ENCODE results near the gene GLYR1. TPM values are rescaled to one million over a fixed set of nuclear protein-coding genes. Genes with fewer than 3 reads are reported as not detected.

The GLYR1 gene
- total and polyA plus RNA-seq, 10 of the 15 experiments (the other 5 are each of a cell fraction or from before 2014, with no cell fraction given): 7.3 to 90.2 (median 57.2) TPM

DNA sequence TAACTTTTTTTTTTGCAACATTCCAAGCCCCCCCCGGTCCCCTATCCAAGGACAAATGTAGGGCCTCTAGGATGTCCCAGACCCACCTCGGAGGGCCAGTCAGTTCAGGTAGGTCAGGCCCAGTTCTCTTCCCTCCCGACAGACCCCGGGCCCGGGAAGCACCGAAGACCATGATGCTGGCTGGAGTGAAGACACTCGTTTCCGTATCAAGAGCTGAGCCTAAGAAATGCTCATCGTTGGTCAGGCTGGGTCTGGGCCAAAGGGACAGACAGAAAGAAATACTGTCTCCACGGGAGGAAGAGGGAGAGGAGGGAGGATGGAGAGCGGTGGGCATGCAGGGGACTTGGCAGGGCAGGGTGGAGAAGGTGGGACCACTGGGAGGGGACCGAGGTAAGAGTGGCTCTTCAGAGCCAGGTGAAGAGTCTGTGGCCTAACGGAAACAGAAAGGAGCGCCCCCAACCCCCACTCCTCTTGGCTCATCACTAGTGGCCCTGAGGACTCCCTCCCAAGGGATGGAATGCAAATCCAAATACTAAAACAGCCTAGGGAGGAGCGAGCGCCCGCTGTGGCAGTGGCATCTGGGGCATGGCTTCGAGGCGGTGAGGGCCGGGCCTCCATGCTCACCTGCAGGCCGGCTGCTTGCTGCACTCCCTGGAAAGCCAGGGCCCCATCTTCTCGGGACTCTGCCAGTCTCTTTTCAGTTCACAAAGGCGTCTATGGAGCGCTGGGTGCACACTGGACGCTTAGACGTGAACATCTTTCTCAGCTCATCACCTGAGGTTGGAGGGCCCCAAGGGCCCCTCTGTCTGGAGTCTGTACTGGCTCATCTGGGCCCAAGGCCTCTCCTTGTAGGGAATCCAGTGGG lies 43.0 kb downstream of the GLYR1 start:
- H4K20me1 ChIP-seq (ENCODE audit: control insufficient read depth, insufficient read depth): no peaks in the 10 kb centered on the region
- H3K27me3 ChIP-seq (replicated peaks in 1 of 2; ENCODE audit: control insufficient read depth in 2 of 2, insufficient read depth in 2 of 2, low read length in 1 of 2): no peaks in the 10 kb centered on the region
- POLR2A ChIA-PET: interaction anchor here (1.2 kb wide), 1 partner anchor 22 kb away, joined by 3 read pairs; no protein-coding TSS in a partner anchor
- TF ChIP-seq MYB (IDR thresholded peaks at IDR 0.05; ENCODE audit: borderline replicate concordance, low read depth, low read length) (no peak), SIX5 (IDR thresholded peaks at IDR 0.05; ENCODE audit: low read depth, low read length, severe bottlenecking) (no peak), POLR2A (IDR thresholded peaks at IDR 0.05; ENCODE audit: low read depth, low read length) (0 out of 2 replicates have a peak, but pooled peaks have one; percentile 18)
- FAIRE-seq (no peak), DNase-seq (ENCODE audit: low read depth, low spot score) (no peak), ATAC-seq (no peak)
- WGBS (ENCODE audit: insufficient coverage, insufficient replicate concordance, low lambda C conversion rate, missing lambda C conversion rate): 84% methylated on average over 26 of the region's 26 CpGs
- H3K36me3 ChIP-seq (ENCODE audit: control insufficient read depth in 2 of 2, insufficient read depth in 2 of 2, low read length in 1 of 2): peaks cover 3 to 8% of the 10 kb centered on the region in 2 experiments
- in situ Hi-C loops (cut with MboI) (no loop called here), intact Hi-C loops (cut with micrococcal nuclease; ENCODE audit: unreplicated experiment) (loop anchor here (2.0 to 10.0 kb wide), 4 partner anchors 35 to 189 kb away; partner anchors contain the start of genes ANKS3, DNAAF8, SEC14L5 and UBALD1)
- no peak overlapping the region for H3K4me3 ChIP-seq
- CTCF ChIA-PET: interaction anchor here (0.7 kb wide), 1 partner anchor 57 kb away, joined by 3 read pairs; no protein-coding TSS in a partner anchor
- H3K4me1 ChIP-seq (ENCODE audit: control insufficient read depth, insufficient read depth, low read length): peaks cover 20% of the 10 kb centered on the region
- H3K79me2 ChIP-seq (ENCODE audit: control insufficient read depth, insufficient read depth, low read length): no peaks in the 10 kb centered on the region
- no peak overlapping the region for H3K27ac ChIP-seq (ENCODE audit: control insufficient read depth, insufficient read depth)
- no peak overlapping the region for H2AFZ ChIP-seq (ENCODE audit: control insufficient read depth, low read depth, low read length)
- RAD21 ChIA-PET (ENCODE audit: unreplicated experiment): interaction anchor here (2.8 kb wide), 1 partner anchor 70 kb away, joined by 18 read pairs; the partner anchor contains the start of genes ANKS3 and DNAAF8
- no peak overlapping the region for H3K4me2 ChIP-seq (ENCODE audit: control insufficient read depth, insufficient read depth)
- no peaks in the 10 kb centered on the region for H3K9me3 ChIP-seq (replicated peaks; ENCODE audit: control insufficient read depth, insufficient read depth, low read length)
- SMC1A ChIA-PET (ENCODE audit: uncharacterized antibody, unreplicated experiment): interaction anchor here (1.2 to 2.4 kb wide), 2 partner anchors 8 to 69 kb away, joined by 4 to 11 read pairs; partner anchors contain the start of gene DNAAF8
- no peak overlapping the region for H3K9ac ChIP-seq (ENCODE audit: control insufficient read depth, insufficient read depth, low read length)
- BruUV-seq (replicated peaks): TSS peak; percentile 86

DNA sequence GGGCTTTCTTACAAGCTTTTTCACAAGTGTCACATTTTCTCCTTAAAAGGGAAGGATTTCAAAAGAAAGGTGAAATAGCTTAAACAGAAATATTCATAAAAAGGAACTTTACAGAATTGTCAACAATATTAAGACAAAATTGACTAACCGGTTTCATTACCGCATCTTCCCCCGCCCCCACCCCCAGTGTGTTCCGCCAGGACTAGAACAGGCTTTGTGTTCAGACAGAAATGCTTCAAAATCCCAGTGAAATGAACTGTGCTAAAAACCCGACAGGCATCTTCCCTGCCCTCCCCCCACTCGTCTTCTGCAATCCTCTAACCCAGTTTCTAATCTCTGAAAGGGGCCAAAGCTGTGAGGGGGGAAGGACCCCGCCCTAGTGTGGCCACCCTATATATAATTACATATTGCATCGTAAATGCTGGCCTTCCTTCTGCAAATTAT lies 43.7 kb downstream of the GLYR1 start:
- Histone ChIP-seq H3K79me2 (ENCODE audit: control insufficient read depth, insufficient read depth, low read length) (no peaks in the 10 kb centered on the region), H3K27ac (ENCODE audit: control insufficient read depth, insufficient read depth) (no peak overlapping the region), H3K4me2 (ENCODE audit: control insufficient read depth, insufficient read depth) (peak overlapping the region; percentile 78), H3K4me1 (ENCODE audit: control insufficient read depth, insufficient read depth, low read length) (peaks cover 20% of the 10 kb centered on the region), H3K9me3 (replicated peaks; ENCODE audit: control insufficient read depth, insufficient read depth, low read length) (no peaks in the 10 kb centered on the region), H3K4me3 (peak overlapping the region; percentile 72; the same call in 1 of the 2 replicates), H3K36me3 (ENCODE audit: control insufficient read depth in 2 of 2, insufficient read depth in 2 of 2, low read length in 1 of 2) (peaks cover 3 to 4% of the 10 kb centered on the region in 2 experiments), H3K9ac (ENCODE audit: control insufficient read depth, insufficient read depth, low read length) (no peak overlapping the region), H3K27me3 (replicated peaks in 1 of 2; ENCODE audit: control insufficient read depth in 2 of 2, insufficient read depth in 2 of 2, low read length in 1 of 2) (no peaks in the 10 kb centered on the region), H2AFZ (ENCODE audit: control insufficient read depth, low read depth, low read length) (no peak overlapping the region), H4K20me1 (ENCODE audit: control insufficient read depth, insufficient read depth) (no peaks in the 10 kb centered on the region)
- ChIA-PET RAD21 (ENCODE audit: unreplicated experiment) (interaction anchor here (1.1 to 2.8 kb wide), 2 partner anchors 69 to 108 kb away, joined by 4 to 18 read pairs; partner anchors contain the start of genes ANKS3 and DNAAF8), POLR2A (interaction anchor here (0.6 to 1.2 kb wide), 2 partner anchors 21 to 43 kb away, joined by 3 read pairs; no protein-coding TSS in a partner anchor), CTCF (interaction anchor here (0.7 to 1.4 kb wide), 4 partner anchors 15 to 108 kb away, joined by 3 to 5 read pairs (median 3); partner anchors contain the start of genes ANKS3 and DNAAF8), SMC1A (ENCODE audit: uncharacterized antibody, unreplicated experiment) (interaction anchor here (1.1 to 2.4 kb wide), 3 partner anchors 9 to 68 kb away, joined by 4 to 11 read pairs (median 5); partner anchors contain the start of gene DNAAF8)
- BruUV-seq (replicated peaks): no TSS peak
- intact Hi-C loops (cut with micrococcal nuclease; ENCODE audit: unreplicated experiment) (loop anchor here (2.0 to 10.0 kb wide), 4 partner anchors 35 to 189 kb away; partner anchors contain the start of genes ANKS3, DNAAF8, SEC14L5 and UBALD1), in situ Hi-C loops (cut with MboI) (no loop called here)
- 73% methylated on average over 8 of the region's 8 CpGs for WGBS (ENCODE audit: insufficient coverage, insufficient replicate concordance, low lambda C conversion rate, missing lambda C conversion rate)
- ATAC-seq: no peak
- DNase-seq (ENCODE audit: low read depth, low spot score): no peak
- no peak for FAIRE-seq
- TF ChIP-seq ZBED1 (IDR thresholded peaks at IDR 0.05; ENCODE audit: borderline replicate concordance): no peak
- TF ChIP-seq BHLHE40 (IDR thresholded peaks at IDR 0.05; ENCODE audit: borderline replicate concordance in 1 of 2, low read depth in 2 of 2, low read length in 1 of 2): no peak
- no peak for TF ChIP-seq HDGF (IDR thresholded peaks at IDR 0.05)
- TF ChIP-seq FOS (IDR thresholded peaks at IDR 0.05; ENCODE audit: borderline replicate concordance, extremely low read depth, insufficient read length): no peak
- TF ChIP-seq BRCA1 (IDR thresholded peaks at IDR 0.05; ENCODE audit: low read depth, low read length): no peak
- TF ChIP-seq, protein P1, sequence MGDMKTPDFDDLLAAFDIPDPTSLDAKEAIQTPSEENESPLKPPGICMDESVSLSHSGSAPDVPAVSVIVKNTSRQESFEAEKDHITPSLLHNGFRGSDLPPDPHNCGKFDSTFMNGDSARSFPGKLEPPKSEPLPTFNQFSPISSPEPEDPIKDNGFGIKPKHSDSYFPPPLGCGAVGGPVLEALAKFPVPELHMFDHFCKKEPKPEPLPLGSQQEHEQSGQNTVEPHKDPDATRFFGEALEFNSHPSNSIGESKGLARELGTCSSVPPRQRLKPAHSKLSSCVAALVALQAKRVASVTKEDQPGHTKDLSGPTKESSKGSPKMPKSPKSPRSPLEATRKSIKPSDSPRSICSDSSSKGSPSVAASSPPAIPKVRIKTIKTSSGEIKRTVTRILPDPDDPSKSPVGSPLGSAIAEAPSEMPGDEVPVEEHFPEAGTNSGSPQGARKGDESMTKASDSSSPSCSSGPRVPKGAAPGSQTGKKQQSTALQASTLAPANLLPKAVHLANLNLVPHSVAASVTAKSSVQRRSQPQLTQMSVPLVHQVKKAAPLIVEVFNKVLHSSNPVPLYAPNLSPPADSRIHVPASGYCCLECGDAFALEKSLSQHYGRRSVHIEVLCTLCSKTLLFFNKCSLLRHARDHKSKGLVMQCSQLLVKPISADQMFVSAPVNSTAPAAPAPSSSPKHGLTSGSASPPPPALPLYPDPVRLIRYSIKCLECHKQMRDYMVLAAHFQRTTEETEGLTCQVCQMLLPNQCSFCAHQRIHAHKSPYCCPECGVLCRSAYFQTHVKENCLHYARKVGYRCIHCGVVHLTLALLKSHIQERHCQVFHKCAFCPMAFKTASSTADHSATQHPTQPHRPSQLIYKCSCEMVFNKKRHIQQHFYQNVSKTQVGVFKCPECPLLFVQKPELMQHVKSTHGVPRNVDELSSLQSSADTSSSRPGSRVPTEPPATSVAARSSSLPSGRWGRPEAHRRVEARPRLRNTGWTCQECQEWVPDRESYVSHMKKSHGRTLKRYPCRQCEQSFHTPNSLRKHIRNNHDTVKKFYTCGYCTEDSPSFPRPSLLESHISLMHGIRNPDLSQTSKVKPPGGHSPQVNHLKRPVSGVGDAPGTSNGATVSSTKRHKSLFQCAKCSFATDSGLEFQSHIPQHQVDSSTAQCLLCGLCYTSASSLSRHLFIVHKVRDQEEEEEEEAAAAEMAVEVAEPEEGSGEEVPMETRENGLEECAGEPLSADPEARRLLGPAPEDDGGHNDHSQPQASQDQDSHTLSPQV (IDR thresholded peaks at IDR 0.05): no peak
- no peak for TF ChIP-seq CBX3 (IDR thresholded peaks at IDR 0.05; ENCODE audit: borderline replicate concordance, low read depth)
- no peak for TF ChIP-seq POU2F2 (IDR thresholded peaks at IDR 0.05; ENCODE audit: borderline replicate concordance, low read depth, low read length)
